Chondrocyte (in vitro differentiated cells): Measurements from ENCODE around the gene GRHL3. TPM values are rescaled to one million over a fixed set of nuclear protein-coding genes. Genes with fewer than 3 reads are reported as not detected.
A peak's percentile ranks its signal among the peaks of the same experiment; 100 is the strongest.

ENCODE experiments used
- DNase-seq: peaks from one replicate; pipeline ENCODE4 v3.0.0; 2021; ENCODE audit warnings: mixed read lengths, low spot score
- H3K27ac Mint-ChIP-seq: one replicate; pipeline ENCODE4 v1.8.0; 2021; ENCODE audit warnings: mild to moderate bottlenecking, moderate library complexity, mixed read lengths; ENCODE audit not compliant: unreplicated experiment
- H3K27me3 Mint-ChIP-seq: 2 replicates; pipeline ENCODE4 v1.8.0; 2021; ENCODE audit warnings: low read depth, mixed read lengths
- H3K36me3 Mint-ChIP-seq: 2 replicates; pipeline ENCODE4 v1.8.0; 2021; ENCODE audit warnings: low read depth, mixed read lengths
- H3K4me1 Mint-ChIP-seq: 2 replicates; pipeline ENCODE4 v1.8.0; 2021; ENCODE audit warnings: low read depth, mild to moderate bottlenecking, mixed read lengths
- H3K4me3 Mint-ChIP-seq: one replicate; pipeline ENCODE4 v1.8.0; 2021; ENCODE audit warnings: mild to moderate bottlenecking, moderate library complexity, mixed read lengths; ENCODE audit not compliant: unreplicated experiment
- H3K9me3 Mint-ChIP-seq: 2 replicates; pipeline ENCODE4 v1.8.0; 2021; ENCODE audit warnings: low read depth, mixed read lengths
- total RNA-seq: library from RNA; stranded (reverse); gene quantifications from 3 replicates; pipeline ENCODE4 v1.2.1, GENCODE V29; 2021
- TF ChIP-seq, protein P1 (sequence below): fragments of 200-600 bp; sonication (generic); IDR thresholded peaks from 2 replicates; pipeline ENCODE4 v1.5.0; 2021; ENCODE audit warnings: antibody characterized with exemption, mild to moderate bottlenecking, moderate library complexity

The GRHL3 gene
- total RNA-seq, 1 donor from 2014 or later: 0.07 TPM

DNA sequence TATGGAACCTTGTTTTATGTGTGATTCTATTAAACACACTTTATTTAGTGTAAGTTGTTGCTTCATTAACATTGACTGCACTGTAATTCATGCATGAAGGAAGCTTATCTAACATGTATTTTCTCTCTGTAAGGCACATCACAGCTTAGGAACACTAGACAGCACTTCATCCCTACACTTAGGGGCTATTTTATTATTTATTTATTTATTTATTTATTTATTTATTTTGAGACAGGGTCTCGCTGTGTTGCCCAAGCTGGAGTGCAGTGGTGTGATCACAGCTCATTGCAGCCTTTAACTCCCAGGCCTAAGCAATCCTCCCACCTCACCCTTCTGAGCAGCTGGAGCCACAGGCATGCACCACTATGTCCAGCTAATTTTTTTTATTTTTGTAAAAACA lies 30.7 kb upstream of the GRHL3 start:
- TF ChIP-seq, protein P1, sequence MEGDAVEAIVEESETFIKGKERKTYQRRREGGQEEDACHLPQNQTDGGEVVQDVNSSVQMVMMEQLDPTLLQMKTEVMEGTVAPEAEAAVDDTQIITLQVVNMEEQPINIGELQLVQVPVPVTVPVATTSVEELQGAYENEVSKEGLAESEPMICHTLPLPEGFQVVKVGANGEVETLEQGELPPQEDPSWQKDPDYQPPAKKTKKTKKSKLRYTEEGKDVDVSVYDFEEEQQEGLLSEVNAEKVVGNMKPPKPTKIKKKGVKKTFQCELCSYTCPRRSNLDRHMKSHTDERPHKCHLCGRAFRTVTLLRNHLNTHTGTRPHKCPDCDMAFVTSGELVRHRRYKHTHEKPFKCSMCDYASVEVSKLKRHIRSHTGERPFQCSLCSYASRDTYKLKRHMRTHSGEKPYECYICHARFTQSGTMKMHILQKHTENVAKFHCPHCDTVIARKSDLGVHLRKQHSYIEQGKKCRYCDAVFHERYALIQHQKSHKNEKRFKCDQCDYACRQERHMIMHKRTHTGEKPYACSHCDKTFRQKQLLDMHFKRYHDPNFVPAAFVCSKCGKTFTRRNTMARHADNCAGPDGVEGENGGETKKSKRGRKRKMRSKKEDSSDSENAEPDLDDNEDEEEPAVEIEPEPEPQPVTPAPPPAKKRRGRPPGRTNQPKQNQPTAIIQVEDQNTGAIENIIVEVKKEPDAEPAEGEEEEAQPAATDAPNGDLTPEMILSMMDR: no peak
- peaks cover 5% of the 10 kb centered on the region for H3K27me3 Mint-ChIP-seq
- H3K27ac Mint-ChIP-seq: no peak overlapping the region
- H3K4me3 Mint-ChIP-seq: no peak overlapping the region
- no peak for DNase-seq
- no peaks in the 10 kb centered on the region for H3K9me3 Mint-ChIP-seq
- no peaks in the 10 kb centered on the region for H3K36me3 Mint-ChIP-seq
- peaks cover 28% of the 10 kb centered on the region for H3K4me1 Mint-ChIP-seq

DNA sequence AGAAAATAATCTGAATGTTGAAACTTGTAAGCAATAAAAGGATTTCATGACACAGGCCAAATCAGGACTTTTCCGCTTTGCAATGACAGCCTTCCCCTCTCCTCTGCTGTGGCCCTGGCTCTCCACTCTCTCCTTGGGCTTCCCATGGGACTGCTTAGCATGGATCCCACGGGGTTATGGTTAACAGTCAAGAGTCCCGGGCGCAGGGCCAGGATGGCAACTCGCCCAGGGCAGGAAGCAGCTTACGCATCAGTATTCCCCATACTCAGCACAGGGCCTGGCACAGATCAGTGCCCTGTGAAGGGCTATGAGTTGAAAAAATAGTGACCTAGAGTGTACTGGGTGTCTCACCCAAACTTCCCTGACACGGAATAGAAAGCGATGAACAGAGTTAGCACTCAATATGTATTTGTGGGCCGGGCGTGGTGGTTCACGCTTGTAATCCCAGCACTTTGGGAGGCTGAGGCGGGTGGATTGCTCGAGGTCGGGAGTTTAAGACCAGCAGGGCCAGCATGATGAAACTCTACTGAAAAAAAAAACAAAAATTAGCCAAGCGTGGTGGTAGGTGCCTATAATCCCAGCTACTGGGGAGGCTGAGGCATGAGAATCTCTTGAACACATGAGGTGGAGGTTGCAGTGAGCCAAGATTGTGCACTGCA lies 29.1 kb upstream of the GRHL3 start:
- Mint-ChIP-seq H3K27me3 (peaks cover 5% of the 10 kb centered on the region), H3K36me3 (no peaks in the 10 kb centered on the region), H3K4me3 (no peak overlapping the region), H3K27ac (peak overlapping the region; percentile 82), H3K9me3 (no peaks in the 10 kb centered on the region), H3K4me1 (peaks cover 30% of the 10 kb centered on the region)
- TF ChIP-seq, protein P1: no peak
- DNase-seq: no peak

DNA sequence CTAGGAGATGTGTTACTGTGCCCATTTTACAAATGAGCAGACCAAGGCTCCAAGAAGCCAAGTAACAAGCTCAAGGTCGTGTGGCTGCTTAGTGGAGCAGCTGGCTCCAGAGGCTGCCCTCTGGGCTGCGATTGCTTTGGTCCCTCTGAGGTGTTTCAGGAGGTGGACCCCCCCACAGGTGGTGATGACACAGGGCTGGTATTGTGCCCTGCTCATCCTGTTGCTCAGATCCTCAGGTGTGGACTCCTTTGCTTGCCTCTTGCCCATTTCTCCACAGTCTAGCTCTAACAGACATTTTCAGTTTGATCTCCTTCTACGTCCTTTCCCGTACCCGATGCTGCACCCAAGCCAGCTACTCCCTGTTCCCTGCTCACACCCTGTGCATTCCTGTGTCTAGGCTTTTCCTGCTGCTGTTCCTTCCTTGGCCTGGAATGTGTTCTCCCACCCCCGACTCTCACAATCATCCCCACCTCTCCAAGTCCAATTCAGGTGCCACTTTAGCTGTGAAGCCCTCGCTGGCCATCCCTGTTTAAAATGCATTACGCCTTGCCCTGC lies 28.1 kb upstream of the GRHL3 start:
- Mint-ChIP-seq H3K4me3 (no peak overlapping the region), H3K27me3 (peaks cover 5% of the 10 kb centered on the region), H3K9me3 (no peaks in the 10 kb centered on the region), H3K27ac (no peak overlapping the region), H3K36me3 (no peaks in the 10 kb centered on the region), H3K4me1 (peaks cover 30% of the 10 kb centered on the region)
- TF ChIP-seq, protein P1: no peak
- DNase-seq: no peak

DNA sequence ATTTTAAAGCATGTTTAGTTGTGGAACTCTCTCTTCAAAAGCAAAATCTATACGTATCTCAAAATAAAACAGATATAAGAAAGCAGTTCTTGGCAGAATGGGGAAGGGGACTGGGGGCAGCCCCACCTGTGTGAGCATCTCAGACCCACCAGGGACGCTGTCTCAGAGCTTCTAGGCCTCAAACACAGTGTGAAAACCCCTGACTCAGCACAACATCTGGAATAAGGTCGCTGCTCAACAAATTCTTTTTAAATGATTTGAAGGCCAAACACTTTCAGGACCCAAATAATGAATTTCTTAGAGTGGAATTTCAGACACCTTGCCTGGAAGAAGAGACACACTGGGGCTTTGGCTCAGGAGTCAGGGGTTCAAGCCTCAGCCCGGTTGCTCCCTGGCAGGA lies 27.1 kb upstream of the GRHL3 start:
- peaks cover 3% of the 10 kb centered on the region for H3K27me3 Mint-ChIP-seq
- TF ChIP-seq, protein P1: no peak
- DNase-seq: no peak
- no peak overlapping the region for H3K27ac Mint-ChIP-seq
- no peaks in the 10 kb centered on the region for H3K9me3 Mint-ChIP-seq
- peaks cover 30% of the 10 kb centered on the region for H3K4me1 Mint-ChIP-seq
- H3K36me3 Mint-ChIP-seq: no peaks in the 10 kb centered on the region
- no peak overlapping the region for H3K4me3 Mint-ChIP-seq

DNA sequence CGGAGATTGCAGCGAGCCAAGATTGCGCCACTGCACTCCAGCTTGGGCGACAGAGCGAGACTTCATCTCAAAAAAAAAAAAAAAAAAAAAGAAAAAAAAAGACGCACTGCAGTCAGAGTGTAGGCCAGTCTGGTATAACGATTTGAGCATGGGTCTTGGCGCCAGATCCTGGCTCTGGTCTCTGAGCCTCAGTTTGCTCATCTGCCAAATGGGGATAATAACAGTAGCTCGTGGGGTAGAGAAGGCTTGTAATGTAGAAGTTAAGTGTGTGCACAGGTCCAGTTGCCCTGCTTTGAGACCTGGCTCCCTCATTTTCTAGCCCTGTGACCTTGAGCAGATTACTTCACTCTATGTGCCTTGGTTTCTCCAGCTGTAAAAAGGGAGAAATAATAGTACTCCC lies 26.3 kb upstream of the GRHL3 start:
- Mint-ChIP-seq H3K4me3 (no peak overlapping the region), H3K9me3 (no peaks in the 10 kb centered on the region), H3K27me3 (peaks cover 6% of the 10 kb centered on the region), H3K36me3 (no peaks in the 10 kb centered on the region), H3K27ac (no peak overlapping the region), H3K4me1 (peaks cover 30% of the 10 kb centered on the region)
- no peak for DNase-seq
- TF ChIP-seq, protein P1: no peak
